ENCODE data around the gene TBL1XR1.
"Not testable (repeated sequence)": the region's sequence is repeated elsewhere in the genome, so short reads cannot be mapped to it uniquely, and the experiment has no call there.

The TBL1XR1 gene

GRCh38 chr3:177180506-177180905 lies 16.8 kb downstream of the TBL1XR1 start:
- no peak for DNase-seq

- no peak for DNase-seq
These were observed 17.8 kb downstream of the TBL1XR1 start for GRCh38 chr3:177179281-177180067.

GRCh38 chr3:177177749-177178221 lies 19.5 kb downstream of the TBL1XR1 start:
- no peak for DNase-seq

GRCh38 chr3:177174607-177175170 lies 22.6 kb downstream of the TBL1XR1 start:
- DNase-seq = no peak

GRCh38 chr3:177169936-177170722 lies 27.2 kb downstream of the TBL1XR1 start:
- no peak for DNase-seq

- DNase-seq = no peak
These were observed 28.9 kb downstream of the TBL1XR1 start for GRCh38 chr3:177168431-177168830.

GRCh38 chr3:177162742-177163141 lies 34.5 kb downstream of the TBL1XR1 start:
- no peak for DNase-seq

GRCh38 chr3:177161603-177162002 lies 35.7 kb downstream of the TBL1XR1 start:
- DNase-seq = not testable (repeated sequence)

GRCh38 chr3:177158461-177158860 lies 38.8 kb downstream of the TBL1XR1 start:
- no peak for DNase-seq

GRCh38 chr3:177157492-177157891 lies 39.8 kb downstream of the TBL1XR1 start:
- no peak for DNase-seq

GRCh38 chr3:177154733-177155132 lies 42.5 kb downstream of the TBL1XR1 start:
- DNase-seq = no peak

GRCh38 chr3:177150970-177151627 lies 46.2 kb downstream of the TBL1XR1 start:
- no peak for DNase-seq

GRCh38 chr3:177150218-177150916 lies 46.9 kb downstream of the TBL1XR1 start:
- DNase-seq = no peak

GRCh38 chr3:177149106-177149505 lies 48.2 kb downstream of the TBL1XR1 start:
- no peak for DNase-seq

GRCh38 chr3:177147790-177148189 lies 49.5 kb downstream of the TBL1XR1 start:
- no peak for DNase-seq

GRCh38 chr3:177146646-177147045 lies 50.6 kb downstream of the TBL1XR1 start:
- no peak for DNase-seq

- DNase-seq = no peak
These were observed 51.3 kb downstream of the TBL1XR1 start for GRCh38 chr3:177145954-177146353.

GRCh38 chr3:177145381-177145780 lies 51.9 kb downstream of the TBL1XR1 start:
- no peak for DNase-seq

- no peak for DNase-seq
These were observed 52.4 kb downstream of the TBL1XR1 start for GRCh38 chr3:177144922-177145321.

GRCh38 chr3:177141899-177142646 lies 55.2 kb downstream of the TBL1XR1 start:
- DNase-seq = no peak

GRCh38 chr3:177141471-177141870 lies 55.8 kb downstream of the TBL1XR1 start:
- DNase-seq = no peak

GRCh38 chr3:177139220-177139619 lies 58.1 kb downstream of the TBL1XR1 start:
- DNase-seq = not testable (repeated sequence)

Measured in stimulated activated CD4-positive, alpha-beta T cell treated with anti-CD3 and anti-CD28 coated beads, Interleukin-2, amount 100 ng/mL, for 48 hours (primary cell).